Activated gamma-delta T cell (primary cell): Measurements from ENCODE around the gene FBXO41.
"Not testable (repeated sequence)": the region's sequence is repeated elsewhere in the genome, so short reads cannot be mapped to it uniquely, and the experiment has no call there.

Experiments
- DNase-seq: peaks from one replicate; lab custom pipeline; 2025; lab: John Stamatoyannopoulos, UW

The FBXO41 gene

DNA sequence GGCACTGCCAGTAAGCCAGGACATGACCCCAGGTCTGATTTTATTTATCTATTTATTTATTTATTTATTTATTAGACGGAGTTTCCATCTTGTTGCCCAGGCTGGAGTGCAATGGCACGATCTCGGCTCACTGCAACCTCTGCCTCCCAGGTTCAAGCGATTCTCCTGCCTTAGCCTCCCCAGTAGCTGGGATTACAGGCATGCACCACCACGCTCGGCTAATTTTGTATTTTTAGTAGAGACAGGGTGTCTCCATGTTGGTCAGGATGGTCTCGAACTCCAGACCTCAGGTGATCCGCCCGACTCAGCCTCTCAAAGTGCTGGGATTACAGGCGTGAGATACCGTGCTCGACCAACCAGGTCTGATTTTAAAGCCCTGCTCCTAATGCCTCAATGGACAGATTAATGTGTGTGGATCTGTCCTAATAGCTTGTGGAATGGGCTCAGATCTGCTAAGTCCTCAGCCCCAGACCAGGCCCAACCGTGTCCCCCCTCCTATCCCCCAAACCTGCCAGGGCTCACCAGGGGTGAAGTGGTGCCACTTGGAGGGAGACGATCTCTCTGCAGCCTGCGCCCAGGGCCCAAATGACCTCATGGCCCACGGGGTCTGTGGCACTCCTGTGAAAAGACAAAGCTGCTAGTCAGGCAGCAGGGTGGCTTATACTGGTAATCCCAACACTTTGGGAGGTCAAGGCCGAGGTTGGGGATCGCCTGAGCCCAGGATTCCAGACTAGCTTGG, 21.4 kb downstream of the FBXO41 start:
- DNase-seq, result not testable (repeated sequence)

DNA sequence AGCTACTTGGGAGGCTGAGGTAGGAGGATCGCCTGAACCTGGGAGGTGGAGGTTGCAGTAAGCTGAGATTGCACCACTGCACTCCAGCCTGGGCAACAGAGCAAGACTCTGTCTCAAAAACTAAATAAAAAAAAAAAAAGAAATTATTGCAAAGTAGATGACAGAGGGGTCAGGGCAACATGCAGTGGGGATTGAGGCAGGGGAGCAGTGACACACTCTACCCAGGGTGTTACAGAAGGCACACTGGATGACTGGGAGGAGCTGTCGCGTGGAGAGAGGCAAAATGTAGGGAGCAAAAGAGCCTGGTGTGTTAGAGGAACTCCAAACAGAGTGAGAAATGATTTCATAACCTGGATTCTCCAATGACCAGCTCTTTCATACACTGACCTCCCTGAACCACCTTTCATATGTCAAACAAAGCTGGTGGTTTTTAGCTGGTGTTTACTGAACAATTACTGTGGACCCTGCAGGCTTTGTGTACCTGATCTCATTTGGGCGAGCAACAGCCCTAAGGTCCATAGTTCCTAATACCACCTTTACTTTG, 22.1 kb downstream of the FBXO41 start:
- no peak for DNase-seq

DNA sequence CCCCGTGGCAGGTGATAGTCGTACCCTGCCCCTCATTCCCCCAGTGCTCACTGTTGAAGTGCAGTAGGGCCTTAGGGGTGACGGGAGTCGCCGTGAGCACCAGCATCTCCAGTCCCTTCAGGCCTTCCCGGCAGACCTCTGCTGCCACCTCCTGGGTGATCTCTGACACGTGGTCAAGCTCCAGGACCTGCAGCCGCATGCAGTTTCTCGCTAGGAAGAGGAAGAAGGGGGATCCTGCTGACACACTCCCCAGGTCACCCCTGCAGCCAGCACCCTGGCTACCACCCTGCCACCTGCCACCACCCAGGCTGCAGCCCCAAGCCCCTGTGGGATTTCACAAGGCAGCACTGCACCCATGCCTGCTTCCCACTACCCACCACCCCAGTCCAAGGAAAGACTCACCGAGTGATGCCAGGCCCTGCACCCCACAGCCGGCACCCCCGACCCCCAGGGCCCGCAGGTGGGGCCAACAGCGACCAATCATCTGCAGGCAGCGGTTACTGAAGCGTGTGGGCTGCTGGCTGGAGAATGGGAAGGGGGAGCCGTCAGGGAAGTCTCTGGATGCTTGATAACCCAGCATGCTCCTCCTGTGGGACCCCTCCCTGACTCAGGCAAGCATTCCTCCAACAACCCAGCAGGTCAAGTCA, 23.8 kb downstream of the FBXO41 start:
- no peak for DNase-seq

DNA sequence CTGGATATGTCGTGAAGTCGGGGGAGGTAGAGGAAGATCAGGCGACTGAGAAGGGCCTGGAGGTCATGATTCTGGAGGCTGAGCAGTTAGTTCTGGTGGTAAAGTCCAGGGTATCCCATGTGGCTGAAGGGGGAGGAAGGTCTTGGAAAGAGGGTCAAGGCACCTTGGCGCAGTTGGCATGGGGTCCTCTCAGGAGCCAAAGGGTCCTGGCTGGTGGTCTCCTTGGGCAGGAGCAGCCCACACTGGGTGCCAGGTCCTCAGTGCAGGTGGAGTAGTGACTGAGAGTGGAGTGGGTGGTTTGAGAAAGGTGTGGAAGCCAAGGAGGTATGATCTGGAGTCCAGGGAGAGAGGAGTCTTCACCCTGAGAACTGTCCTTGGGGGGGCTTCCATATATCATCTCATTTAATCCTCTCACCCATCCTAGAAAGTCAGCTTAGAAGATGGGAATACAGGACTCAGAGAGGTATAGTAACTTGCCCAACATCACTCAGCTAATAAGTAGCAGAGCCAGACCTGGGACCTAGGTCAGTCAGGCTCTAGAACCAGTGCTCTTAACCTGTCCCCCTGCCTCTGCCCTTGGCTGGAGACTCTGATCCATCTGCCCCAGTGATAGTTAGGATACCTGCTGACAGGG, 24.5 kb downstream of the FBXO41 start:
- DNase-seq, result no peak

DNA sequence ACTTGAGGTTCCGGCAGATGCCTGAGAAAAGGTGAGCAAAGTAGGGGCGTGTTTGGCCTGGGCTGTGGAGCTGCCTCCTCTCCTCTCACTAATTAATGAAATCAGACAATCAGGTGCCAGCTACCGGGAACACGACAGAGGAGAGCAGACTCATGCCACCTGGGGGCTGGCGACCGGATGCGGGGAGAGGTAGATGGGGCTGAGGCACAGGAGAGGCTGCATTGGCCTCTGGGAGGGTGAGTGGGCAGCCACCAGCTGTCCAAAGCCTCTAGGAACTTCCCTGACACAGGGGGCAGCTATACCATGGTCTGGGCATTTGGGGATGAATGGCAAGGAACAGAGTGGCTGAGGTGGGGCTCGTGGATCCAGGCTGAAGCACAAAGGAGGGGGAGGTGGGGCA, 25.0 kb downstream of the FBXO41 start:
- no peak for DNase-seq

DNA sequence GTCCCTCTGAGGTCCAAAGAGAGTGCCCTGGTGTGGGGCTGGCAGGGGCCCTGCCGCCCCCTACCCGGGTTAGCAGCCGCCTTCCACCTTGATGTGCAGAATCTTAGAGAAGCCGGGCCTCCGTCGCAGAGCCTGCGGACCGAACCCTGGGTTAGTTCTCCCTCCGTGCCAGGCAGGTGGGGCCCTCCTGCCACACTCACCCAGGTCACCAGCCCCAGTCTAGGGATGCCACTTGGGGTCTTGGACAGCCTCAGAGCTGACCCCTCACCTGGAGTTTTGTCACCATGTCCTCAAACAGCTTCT, 25.4 kb downstream of the FBXO41 start:
- DNase-seq, result no peak

DNA sequence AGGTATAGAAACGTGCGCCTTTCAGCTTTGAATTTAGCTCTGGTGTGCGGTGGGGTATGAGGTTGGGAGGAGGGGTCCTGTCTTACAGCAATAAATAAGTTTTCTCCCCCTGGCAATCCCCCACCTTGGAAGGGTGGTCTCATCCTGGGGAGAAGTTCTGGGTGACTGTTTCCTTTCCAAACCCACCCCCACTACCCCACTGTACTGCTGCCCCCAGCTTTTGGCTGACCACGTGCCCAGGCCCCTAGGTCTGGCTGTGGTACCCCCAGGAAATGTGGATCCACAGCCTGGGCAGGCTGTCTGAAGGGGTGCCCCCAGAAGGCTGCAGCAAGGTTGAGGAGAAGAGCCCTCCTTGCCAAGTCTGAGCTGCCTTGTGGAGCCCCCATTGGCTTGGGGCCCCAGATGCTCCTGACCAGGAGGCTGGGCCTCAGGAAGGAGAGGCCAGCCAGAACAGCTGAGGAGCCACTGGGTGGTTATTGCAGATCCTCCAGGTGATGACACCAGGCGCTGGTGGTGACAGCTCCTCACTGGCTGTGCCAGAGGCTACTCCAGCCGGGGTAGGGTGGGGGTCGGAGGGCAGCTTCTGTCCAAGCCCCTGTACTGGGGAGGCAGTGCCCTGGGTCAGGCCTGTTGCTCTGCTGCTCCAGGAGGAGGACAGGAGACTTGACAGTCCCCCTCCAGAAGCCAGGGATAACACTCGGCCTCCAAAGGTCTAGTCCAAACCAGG, 25.9 kb downstream of the FBXO41 start:
- no peak for DNase-seq

DNA sequence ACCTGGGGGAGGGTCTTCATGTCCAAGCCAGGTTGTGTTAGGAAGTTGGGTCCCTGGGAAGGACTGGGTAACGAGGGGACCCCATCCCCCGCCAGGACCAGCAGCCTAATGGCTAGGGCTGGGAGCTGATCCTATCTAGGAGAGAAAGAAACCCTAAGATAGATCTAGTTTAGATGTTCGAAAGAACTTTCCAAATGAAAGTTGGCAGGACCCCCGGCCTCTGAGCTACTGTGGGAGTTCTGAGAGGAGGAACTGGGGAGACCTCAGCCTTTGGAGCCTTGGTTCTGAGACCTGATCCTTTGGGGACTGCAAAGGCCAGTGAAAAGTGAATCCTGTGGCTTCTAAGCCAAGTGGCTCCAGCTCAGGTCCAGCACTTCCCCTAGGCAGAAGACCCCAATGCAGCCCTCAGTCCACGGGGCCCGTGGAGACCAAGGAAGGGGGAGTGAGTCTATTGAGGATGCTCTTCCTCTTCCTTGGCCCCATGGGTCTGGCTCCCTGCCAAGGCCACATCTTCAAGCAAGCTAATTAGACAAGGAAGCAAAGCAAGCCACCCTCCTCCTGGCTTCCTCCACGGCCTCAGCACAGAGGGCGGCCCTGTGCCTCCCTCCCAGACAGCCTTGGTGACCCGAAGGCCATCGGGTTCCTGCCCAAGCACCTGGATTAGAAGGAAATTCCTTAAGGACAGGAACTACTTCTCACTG, 26.7 kb downstream of the FBXO41 start:
- no peak for DNase-seq

DNA sequence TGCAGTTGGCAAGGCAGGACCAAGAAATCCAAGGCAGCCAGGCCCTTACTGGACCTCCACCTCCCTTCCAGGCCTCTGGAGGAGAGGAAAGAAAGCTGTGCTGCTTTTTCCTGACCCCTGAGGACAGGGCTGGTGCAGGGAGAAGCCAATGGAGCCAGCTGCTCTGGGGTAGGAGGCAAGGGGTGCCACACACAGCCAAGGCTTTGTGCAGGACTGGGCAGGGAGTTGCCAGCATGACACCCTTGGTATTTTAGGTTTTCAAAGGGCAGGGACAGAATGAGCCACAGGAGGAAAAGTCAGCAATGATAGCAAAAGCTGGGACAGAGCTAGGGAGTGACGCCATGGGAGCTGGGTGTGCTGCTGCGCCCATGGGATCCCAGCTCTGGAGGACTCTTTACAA, 27.3 kb downstream of the FBXO41 start:
- DNase-seq, result no peak

DNA sequence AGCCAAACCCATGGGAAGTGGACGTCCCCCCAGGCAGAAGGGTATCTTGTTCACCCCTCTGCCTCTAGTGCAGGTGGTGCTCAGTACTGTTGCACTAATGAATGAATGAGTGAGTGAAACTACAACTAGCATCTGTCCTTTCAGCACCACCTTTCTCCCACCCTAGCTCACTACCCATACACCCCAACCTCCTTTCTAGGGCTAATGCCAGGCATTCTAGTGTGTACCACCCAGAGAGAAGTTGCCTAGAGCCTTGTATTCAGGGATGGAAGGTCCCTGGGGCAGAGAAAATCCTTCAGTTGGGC, 27.7 kb downstream of the FBXO41 start:
- DNase-seq, result no peak

DNA sequence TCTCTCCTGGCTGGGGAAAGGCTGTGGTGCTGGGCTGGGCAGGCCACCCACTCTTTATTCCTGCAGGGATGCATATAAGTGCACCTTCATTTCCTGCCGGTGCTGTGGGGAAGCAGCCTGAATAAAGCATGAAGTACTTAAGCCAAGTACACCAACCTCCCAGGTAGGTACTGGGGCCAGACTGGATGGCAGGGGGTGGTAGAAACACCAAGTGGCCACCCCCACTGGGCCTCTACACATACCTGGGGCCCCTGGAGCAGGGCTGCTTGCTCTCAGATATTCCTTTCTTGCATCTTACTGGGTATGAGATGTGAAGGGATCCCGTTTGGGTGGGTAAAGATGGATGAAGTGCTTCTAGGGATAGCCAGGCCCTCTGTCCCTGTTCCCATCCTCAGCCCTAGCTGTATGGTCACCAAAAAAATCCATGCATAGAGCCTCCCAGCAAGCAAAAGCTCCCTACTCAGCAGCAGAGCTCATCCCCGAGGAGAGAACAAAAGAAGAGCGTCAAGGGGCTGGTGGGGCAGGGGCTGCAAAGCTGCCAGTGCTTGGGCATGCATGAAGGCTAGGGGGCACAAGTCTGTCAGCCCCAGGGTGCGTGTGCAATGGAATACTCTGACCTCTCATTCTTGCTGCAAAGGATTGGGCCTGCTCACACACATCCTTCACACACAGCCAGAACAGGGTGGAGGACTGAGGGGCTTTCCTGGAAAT, 28.2 kb downstream of the FBXO41 start:
- DNase-seq, result no peak

DNA sequence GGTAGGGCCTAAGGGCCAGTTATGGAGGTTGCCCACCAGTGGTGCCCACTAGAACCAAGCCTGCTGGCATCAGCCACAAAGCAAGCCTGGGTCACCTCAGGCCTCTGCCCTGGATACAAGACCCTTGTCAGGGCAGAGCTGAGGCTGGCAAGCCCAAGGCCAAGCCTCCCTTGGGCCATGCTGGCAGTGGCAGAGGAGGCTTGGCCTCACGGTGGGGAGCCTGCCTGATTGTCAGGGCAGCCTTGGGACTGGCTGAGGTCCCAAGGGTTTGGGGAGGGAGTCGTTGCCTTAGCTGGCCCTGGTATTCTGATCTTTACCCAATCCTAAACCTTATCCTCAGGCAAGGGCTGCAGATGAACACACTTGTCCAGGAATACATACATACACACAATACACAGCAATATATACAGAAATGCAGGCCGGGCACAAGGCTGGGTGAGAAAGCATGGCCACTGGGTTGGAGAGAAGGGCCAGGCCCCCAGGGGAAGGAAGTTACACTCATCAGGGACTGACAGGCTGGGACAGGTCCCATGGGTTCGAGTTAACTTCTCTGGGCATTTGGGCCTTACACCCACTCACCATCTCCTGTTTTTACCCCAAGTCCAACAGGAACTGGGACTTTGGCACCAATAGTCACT, 29.2 kb downstream of the FBXO41 start:
- no peak for DNase-seq

GRCh38 chr2:73254343-73255006, 29.8 kb downstream of the FBXO41 start:
- DNase-seq, result no peak

- no peak for DNase-seq
Measured at GRCh38 chr2:73253901-73254300, 30.4 kb downstream of the FBXO41 start.

- DNase-seq, result no peak
Measured at GRCh38 chr2:73253400-73253799, 30.9 kb downstream of the FBXO41 start.

GRCh38 chr2:73252238-73253027, 31.8 kb downstream of the FBXO41 start:
- no peak for DNase-seq

DNA sequence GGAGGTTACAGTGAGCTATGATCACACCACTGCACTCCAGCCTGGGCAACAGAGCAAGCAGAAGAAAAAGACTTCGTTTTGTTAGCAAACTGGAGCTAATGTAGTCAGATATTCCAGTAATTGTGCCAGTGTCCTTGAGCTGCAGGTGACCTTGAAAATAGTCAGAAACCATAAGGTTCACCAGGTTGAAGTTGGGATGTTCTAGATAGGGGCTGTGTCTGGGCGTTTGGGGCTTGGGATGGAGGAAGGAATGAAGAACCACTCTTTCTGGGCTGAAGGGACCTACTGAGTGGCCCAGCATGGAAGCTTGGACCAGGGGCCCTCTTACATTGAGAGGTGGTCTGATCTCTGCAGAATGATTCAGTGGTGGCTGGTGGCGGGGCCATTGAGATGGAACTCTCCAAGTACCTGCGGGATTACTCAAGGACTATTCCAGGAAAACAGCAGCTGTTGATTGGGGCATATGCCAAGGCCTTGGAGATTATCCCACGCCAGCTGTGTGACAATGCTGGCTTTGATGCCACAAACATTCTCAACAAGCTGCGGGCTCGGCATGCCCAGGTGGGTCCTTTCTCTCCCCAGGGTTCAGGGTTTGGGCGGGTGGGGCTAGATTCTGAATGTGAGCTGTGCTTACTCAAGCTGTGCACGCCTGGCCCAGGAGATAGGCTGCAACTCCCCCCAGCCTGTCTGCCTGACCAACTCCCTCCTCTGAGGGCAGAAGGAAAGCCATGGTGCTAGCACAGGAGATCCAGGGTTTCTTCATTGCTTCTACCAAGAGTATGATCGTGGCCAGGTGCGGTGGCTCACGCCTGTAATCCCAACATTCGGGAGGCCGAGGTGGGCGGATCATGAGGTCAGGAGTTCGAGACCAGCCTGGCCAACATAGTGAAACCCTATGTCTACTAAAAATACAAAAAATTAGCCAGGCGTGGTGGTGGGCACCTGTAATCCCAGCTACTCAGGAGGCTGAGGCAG, 33.1 kb downstream of the FBXO41 start:
- no peak for DNase-seq

- no peak for DNase-seq
Measured at GRCh38 chr2:73249636-73250035, 34.6 kb downstream of the FBXO41 start.
